ENCODE measurements around the gene LENG8.

The LENG8 gene

DNA sequence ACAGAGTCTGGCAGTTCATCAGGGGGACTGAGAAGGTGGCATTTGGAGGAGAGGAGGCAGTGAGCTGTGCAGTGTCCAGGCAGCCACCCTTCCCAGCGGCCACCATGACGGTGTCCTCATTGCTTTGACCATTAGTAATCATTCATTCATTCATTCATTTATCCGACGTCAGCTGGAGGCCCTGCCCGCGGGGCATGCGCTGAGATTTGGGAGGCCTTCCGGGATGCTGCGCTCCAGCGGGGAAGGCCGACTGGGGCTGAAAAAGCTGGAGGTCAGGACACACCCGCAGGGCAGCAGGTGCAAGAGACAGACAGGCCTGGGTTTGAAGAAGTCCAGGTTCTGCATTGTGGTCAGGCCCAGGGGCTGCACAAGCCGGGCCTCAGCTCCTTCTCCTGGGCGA is 24.8 kb upstream of the LENG8 start:
- DNase-seq, result no peak

DNA sequence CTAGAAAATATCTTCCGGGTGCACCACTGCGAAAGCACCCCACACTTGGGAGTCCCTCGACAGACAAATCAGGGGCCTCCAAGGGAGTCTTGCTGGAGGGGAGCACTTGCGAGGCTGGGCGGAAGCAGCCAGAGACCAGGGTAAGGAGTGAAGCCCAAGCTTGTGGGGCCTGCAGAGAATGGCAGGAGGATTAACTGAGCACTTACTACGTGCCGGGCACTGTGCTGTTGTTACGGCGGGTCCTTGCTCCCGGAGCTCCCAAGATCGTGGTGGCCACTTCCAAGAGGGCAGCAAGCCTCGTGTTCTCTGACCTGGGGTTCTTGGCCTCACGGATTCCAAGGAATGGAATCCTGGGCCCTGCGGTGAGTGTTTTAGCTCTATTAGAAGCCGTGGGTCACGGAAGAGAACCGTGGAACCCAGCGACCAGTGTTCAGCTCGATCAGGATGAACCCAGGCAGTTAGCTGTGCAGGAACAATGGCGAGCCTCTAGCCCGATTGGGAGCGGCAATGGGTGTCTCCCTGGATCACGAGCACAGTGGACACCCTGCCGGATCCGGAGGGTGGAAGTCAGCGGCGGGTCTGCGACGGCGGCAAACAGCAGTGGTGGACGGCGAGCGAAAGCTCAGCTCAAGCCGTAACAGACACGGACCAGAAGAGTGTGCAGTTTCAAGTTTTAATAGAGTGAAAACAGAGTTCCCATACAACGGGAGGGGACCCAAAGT is 24.2 kb upstream of the LENG8 start:
- no peak for DNase-seq

GRCh38 chr19:54425382-54425723 is 23.6 kb upstream of the LENG8 start:
- DNase-seq, result no peak

GRCh38 chr19:54426291-54426931 is 22.6 kb upstream of the LENG8 start:
- DNase-seq, result no peak

GRCh38 chr19:54427586-54427985 is 21.4 kb upstream of the LENG8 start:
- no peak for DNase-seq

DNA sequence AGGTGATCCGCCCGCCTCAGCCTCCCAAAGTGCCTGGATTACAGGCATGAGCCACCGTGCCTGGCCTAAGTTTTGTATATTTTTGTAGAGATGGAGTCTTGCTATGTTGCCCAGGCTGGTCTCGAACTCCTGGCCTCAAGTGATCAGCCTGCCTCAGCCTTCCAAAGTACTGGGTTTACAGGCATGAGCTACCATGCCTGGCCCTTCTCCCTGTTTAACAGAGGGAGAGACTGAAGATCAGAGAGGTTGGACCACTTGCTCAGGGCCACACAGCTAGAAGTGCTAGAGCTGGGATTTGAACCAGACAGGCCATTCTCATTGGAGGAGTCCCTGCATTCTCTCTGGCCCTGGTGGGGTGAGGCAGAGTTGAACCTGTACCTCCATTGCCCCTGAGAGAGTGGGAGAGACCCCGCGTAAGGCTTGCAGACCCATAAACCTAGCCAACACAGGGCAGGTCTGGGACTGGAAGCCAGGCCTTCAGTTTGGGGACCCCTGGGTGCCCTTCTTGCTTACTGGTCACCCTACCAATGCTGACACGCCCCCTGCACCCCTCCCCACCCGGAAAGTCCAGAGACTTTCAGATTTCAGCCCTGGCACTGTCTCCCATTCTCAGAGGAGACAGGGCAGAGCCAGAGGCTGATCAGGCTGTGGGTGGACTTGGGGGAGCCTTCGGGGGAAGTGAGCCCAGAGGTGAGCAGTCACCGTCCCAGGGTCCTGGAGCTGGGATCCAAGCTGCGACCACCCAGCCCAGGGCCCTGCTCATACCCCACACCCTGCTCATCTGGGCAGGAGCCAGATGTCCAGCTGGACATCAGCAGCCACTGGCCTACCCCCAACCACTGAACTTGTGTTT is 20.4 kb upstream of the LENG8 start:
- no peak for DNase-seq

DNA sequence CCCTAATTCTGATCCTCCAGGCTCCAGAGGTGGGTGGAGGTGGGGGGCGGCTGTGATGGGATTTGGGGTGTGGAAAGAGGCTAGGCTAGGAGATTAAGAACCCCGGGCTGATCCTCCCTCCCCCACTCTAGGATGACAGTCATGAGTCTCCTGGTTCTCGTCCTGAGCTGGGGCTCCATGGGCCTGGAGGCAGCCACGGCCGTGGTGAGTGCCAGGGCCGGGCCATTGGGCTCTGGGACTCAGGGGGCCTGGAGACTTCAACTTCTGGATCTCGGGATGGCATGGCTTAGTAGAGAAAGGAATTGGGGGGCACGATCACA is 19.9 kb upstream of the LENG8 start:
- no peak for DNase-seq

GRCh38 chr19:54429545-54430227 is 19.3 kb upstream of the LENG8 start:
- no peak for DNase-seq

DNA sequence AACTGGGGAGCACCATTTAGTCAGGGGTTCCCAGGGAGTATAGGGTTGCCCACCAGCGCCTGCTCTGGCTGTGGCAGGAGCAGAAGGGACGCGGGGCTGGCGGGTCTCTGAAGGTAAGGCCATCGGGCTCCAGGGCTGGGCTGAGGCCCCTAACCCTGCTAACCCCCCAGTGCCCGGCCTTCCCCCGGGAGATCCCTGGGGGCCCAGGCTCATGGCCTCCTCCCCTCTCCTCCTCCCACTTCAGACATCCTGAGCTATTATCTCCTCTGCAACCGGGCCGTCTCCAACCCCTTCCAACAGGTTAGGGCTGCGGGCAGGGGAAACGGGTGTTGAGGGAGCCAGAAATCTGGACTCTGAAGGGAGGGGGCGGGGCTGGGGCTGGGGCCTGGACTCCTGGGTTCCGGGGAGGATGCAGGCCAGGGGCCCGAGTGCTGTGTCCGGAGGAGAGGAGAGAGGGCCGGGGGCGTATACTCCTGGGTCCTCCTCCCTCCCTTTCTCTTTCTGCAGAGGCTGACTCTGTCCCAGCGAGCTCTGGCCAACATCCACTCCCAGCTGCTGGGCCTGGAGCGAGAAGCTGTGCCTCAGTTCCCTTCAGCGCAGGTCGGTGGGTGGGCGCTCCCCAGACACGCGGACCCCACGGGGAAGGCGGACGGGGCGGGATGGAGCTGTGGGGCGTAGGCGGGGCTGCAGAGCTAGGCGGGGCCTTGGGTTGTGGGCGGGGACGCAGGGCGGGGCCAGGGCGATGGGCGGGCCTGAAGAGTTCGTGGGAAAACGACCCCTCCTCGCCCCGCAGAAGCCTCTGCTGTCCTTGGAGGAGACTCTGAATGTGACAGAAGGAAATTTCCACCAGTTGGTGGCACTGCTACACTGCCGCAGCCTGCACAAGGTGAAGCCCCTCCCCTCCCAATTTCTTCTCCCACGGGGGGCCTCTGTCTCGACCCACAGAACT is 18.4 kb upstream of the LENG8 start:
- DNase-seq, result peak; percentile 88

- no peak for DNase-seq
Observed at GRCh38 chr19:54431255-54431838, 17.7 kb upstream of the LENG8 start.

DNA sequence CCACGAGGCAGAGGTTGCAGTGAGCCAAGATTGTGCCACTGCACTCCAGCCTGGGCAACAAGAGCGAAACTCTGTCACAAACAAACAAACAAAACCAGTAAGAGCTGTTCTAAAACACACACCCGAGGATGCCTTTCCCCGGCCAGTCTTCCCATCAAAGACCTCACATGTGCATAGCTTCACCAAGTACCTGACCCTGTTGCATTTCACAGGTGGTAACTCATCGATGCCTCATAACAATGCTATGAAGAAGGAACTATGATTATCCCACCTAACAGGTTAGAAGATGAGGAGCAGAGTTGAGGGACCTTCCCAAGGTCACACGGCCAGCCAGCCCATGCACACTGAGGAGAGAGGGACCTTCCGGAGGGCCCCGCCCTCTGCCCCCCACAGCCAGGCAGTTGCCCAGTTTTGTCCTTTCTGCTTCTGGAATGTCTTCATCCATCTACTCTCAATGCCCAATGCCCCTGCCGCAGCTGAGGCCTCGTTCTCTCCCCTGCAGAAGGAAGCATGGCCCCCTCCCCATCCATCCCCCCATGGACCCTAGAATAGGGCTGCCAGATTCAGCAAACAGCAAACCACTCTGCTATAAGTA is 16.8 kb upstream of the LENG8 start:
- DNase-seq, result no peak

DNA sequence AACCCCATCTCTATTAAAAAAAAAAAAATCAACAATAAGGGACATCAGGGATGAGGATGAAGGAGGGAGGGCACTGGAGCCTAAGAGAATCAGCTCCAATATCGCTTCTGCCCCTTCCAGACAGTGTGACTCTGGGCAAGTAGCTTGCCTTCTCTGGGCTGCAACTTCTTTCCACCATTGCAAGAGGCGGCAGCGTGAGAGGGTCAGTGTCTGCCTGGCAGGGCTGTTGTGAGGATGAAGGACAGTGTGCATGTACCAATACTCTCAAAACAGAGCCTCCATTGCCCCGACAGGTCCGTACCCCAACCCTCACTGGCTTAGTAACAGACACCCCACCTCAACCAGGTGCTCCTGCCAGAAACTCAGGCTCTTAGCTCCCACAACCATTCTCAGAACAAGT is 15.3 kb upstream of the LENG8 start:
- DNase-seq, result no peak

DNA sequence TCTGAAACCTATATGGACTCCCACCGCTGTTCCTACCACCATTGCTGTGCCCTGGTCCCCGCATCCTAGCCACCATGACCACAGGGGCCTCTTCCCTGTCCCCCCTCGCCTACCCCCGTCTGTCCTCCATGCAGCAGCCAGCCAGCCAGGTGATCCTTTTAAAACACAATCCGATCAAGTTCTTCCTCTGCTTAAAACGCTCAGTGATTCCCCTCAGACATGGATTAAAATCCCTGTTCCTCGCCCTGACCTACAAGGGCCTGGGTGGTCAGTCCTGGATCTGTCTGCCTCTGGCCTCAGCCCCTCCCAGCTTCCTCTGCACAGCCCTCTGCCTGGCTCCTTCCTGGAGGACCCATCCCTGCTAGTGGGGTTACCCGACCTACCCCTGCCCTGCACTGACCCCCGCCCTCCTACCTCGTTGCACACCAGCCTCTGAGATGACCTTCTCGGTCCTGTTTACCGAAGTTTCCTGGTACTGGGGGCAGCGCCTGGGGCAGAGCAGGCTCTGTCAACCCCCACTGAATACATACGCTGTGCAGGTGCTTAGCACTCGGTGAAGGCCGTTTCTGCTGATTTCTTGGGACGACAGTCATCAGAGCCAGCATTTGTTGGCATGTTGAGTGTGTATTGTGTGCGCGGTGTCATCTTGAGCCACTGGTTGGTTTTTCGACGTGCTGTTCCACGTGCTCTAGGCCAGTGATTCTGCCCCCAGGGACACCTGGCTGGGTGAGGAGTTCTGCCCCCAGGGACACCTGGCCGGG is 14.7 kb upstream of the LENG8 start:
- no peak for DNase-seq

DNA sequence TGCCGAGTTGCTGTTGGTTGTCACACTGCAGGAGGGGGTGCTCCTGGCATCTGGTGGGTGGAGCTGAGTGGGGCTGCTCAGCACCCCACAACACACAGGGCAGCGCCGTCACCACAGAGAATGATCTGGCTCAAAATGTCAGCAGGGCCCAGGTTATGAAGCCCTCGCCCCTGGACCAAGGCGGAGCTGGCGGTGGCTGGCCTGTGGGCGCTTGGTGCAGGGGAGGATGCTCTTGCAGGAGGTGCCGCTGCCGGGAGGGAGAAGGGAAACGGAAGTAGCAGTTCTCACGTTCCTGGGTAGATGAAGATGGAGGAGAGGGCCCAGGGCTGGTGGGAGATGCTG is 14.2 kb upstream of the LENG8 start:
- DNase-seq, result no peak

- DNase-seq, result no peak
Observed at GRCh38 chr19:54435551-54436016, 13.4 kb upstream of the LENG8 start.

DNA sequence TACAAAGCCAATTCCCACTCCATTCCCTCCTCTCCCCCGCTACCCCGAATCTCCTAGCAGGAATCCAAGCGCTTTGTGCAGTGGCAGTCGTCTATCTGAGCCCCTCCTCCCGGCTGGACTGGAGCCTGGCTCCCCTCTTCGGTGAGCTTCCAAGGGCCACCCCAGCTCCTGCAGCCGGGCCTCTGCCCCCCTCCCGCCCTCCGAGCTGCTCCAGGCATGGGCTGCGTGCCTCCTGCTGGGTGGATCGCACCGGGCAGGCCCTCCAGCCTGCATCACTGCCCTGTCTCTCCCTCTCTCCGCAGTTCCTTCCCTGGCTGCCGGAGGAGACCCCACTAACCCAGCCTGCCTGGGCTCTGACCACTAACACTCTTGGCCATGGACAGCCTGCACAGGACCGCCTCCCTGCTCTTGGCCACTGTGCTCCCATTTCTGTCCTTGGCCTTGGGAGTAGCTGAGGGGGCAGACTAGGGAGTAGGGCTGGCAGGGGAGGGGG is 12.9 kb upstream of the LENG8 start:
- no peak for DNase-seq

GRCh38 chr19:54436628-54437252 is 12.3 kb upstream of the LENG8 start:
- DNase-seq, result no peak

- peak; percentile 65 for DNase-seq
Observed at GRCh38 chr19:54439174-54439851, 9.7 kb upstream of the LENG8 start.

DNA sequence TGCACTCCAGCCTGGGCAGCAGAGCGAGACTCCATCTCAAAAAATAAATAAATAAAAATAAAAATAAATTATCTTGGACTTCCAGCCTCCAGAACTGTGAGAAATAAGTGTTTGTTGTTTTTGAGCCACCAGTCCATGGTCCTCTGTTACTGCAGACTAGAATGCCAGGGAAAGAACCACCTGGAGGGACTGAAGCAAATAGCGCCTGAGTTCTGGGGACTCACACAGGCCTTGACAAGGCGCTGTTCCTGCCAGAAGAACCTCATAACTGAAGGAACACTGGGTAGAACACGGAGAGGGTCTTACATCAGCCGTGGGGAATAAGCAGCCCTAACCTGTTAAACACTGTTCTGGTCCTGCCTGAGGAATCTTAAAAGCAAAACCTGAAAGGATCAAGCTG is 8.4 kb upstream of the LENG8 start:
- no peak for DNase-seq

DNA sequence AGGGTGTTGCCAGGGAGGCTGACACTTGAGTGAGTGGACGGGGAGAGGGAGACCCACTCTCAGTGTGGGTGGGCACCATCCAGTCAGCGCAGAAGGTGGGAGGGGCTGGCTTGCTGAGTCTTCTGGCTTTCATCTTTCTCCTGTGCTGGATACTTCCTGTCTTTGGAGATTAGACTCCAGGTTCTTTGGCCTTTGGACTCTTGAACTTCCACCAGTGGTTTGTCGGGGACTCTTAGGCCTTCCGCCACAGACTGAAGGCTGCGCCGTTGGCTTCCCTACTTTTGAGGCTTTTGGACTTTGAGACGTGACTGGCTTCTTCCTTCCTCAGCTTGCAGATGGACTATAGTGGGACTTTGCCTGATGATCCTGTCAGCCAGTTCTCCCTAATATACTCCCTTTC is 4.3 kb upstream of the LENG8 start:
- no peak for DNase-seq
